Activated CD4-positive, alpha-beta T cell treated with anti-CD3 and anti-CD28 coated beads, Interleukin-2, Interleukin-6, amounts not matched to agents 100 ng/mL and 50 ng/mL, durations not matched to agents 16 hours and 8 hours (primary cell): ENCODE results near the gene AS3MT.

Experiments
- DNase-seq: peaks from one replicate; pipeline ENCODE4 v3.0.0-alpha.2; 2020

The AS3MT gene

DNA sequence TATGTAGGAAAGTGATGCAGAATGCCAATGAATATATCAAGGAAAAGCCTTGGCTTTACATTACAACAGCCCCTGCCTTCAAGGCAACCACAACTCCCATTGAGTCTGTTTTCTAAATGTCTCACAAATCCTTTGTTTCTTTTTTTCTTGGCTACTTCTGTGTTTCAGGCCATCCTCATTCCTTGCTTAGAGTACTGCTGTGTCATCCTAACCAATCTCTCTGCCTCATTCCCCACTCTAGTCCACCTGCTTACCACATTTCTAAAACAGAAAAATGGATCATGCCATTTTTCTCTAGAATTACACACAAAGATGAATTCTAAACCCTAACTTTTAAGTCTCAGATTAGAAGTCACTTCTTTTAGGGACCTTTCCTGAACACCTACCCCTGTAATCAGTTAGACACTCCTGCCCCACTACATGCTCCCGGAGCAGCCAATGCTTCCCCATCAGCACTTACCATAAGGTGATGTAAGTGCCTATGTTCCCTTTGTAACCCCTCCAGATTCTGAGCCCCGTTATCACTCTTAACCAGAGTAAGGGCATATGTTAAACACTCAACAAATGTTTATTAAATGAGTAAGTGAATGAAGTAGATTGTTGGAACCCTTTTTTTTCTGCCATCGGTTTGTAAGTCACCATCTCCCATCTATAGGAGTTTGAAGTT is 12.4 kb upstream of the AS3MT start:
- no peak for DNase-seq

DNA sequence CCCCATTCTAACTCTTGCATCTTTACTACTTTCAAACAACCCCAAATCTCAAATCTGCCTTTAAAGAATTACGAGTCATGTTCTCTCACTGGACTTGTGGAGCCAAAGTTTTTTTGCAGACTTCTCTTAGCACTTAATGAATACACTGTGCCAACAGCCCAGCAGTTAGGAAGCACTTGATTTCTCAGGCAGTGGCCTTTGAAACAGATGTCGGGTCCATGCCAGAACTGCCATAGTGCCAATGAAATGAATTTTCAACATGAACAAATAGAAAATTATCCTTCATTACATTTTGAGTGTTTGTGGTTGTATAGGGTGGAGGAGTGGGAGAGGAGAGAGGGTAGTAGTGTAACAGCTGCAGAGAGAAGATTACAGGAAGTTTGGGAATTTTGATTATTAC is 9.4 kb upstream of the AS3MT start:
- DNase-seq: no peak

DNA sequence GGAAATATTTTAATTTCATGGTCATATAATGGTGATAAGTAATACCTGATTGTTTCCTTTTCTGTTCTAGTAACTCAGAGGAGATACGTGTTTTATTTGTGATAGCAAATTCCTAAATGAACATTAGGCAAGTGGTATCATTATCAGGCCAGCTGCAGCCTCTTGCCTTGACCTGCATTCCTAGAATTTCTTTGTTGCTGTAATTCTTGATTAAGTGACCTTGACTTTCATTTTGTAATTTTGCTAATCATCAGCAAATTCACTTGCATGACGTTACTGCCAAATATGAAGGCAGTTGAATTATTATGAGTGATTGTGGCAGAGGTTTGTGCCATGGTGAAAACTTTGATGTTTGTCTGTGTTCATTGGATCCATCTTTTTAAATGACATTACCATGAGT is 5.6 kb upstream of the AS3MT start:
- DNase-seq: no peak

DNA sequence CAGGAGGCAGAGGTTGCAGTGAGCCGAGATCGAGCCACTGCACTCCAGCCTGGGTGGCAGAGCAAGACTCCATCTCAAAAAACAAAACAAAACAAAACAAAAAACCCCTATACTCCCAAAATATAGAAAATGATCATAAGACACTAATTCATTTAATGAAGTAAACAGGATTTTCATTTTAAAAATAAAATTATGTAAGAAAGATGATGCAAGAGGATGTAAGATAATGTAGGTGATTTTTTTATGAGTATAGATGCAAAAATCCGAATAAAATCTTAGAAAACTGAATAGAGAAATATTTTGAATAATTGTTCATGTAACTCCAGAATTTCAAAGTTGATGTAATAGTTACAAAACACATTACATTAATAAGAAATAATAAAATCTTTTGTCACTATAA is 3.6 kb upstream of the AS3MT start:
- DNase-seq: no peak

DNA sequence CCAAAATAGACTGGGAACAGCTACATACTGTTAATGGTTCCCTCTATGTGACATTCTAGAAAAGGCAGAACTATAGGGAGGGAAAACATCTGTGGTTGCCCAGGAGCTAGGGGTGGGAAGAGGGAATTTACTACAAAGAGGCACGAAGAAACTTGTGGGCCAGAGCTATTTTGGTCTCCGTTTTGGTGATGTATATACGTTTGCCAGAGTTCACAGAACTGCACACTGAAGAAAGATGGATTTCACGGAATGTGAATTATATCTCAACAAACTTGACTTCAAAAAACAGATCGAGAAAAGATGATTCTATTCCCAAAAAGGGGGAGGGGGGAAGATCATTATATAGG is 386 bp upstream of the AS3MT start:
- DNase-seq: no peak

DNA sequence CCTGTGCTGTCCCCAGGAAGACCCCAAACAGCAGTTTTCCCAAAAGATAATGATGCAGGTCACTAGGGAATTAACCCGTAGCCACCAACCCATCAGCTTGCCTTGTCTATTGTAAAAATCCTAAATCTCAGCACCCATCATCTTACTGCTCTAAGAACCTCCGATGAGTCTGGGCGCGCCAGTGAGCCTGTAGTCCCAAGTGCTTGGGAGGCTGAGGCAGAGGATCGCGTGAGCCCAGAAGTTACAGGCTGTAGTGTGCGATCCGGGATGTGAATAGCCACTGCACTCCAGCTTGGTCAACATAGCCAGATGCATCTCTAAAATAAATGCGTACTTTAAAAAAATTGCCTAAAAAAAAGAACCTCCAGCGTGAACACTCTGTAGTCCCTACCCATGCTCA is 951 bp downstream of the AS3MT start:
- no peak for DNase-seq

DNA sequence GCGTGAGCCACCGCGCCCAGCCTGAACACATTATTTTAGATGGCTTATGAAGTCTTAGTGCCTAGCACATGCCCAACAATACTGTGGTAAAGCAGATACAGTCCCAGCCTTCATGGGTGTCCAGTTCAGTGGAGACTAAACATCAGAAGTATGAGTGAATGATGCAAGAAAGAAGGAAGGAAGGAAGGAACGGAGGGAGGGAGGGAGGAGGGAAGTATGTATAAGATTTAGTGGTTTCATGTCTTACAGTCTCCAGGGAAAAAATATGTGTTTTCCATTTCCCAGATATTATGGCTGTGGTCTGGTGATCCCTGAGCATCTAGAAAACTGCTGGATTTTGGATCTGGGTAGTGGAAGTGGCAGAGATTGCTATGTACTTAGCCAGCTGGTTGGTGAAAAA is 2.9 kb downstream of the AS3MT start:
- DNase-seq: no peak

DNA sequence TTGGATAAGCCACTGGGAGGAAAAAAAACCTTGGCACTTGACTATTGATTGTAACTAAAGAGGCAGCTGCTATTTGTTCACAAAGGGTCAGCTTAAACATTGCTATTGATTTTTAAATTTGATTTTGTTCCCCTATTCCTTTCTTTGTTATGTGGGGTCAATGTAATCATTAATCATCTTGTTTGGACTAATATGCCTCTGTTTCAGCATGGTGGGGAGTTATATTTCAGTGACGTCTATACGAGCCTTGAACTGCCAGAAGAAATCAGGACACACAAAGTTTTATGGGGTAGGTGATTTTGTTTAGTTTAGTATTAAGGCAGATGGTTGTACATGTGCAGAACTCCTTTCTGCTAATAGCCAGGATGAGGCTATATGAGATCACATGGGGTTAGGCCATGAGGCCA is 7.5 kb downstream of the AS3MT start:
- DNase-seq: no peak

DNA sequence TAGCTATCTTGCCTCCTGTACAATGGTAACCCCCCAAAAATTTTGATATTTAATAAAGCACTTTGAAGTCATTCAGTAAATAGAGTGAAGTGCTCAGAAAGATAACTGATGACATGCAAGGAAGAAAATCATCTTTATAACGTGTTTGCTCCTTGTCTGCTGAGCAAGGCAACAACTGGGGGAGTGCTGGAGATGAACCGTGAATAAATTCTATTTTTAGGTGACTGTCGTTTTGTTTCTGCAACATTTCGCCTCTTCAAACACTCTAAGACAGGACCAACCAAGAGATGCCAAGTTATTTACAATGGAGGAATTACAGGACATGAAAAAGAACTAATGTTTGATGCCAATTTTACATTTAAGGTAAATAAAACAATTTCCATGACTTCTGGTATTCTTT is 9.4 kb downstream of the AS3MT start:
- no peak for DNase-seq

DNA sequence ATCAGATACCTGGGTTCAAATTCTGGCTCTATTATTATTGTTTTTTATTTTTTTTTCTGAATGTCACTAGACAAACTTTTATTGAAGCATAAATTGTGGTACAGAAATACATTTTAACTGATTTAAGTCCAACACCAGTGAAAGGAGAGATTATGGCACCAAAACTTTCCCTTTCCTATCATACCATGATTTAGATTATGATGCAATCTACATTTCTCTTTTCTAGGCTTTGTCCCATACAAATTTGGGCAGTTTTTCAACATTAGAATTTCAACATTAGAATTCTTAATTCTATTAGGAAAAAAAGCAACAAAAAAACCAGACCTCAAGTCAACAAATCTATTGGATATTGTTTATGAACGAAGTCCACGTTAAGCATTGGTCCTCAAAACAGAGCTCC is 11.0 kb downstream of the AS3MT start:
- DNase-seq: no peak

DNA sequence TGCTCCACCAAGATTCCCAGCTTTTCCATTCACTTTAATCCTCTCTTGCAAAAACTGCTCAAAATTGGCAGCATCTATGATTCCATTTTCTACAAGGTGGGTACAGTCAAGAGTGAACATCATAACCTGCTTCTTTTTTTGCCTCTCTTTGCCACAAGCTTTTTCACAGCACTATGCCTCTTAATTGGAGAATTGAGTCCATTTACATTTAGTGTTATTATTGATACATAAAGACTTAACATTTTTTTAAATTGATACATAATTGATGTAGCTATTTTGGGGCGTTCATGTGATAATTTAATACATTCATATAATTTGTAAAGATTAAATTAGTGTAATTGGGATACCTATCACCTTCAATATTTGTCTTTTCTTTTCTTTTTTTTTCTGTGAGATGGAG is 18.8 kb downstream of the AS3MT start:
- DNase-seq: no peak

DNA sequence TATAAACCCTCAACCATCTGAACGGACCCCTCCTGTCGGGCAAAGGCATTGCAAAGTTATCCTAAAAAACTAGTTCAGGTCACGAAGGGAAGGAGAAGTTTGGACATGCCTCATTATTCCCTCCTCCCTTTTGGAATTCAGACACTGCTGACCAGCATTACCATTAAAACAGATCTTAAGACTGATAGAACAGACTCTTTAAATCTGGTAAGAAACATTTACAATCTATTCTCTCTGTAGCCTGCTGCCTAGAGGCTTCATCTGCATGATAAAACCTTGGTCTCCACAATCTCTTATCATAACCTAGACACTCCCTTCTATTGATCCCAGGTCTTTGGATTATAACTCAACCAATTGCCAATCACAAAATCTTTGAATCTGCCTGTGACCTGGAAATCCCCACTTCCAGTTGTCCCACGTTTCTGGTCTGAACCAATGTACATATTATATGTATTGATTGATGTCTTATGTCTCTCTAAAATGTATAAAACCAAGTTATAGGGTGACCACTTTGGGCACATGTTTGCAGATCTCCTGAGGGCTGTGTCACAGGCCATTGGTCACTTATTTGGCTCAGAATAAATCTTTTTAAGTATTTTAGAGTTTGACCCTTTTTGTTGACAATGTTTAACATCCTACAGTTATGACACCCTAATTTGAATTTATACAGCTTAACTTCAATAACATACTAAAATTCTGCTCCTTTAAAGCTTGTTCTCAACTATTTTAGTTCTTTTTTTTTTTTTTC is 25.4 kb downstream of the AS3MT start:
- no peak for DNase-seq

DNA sequence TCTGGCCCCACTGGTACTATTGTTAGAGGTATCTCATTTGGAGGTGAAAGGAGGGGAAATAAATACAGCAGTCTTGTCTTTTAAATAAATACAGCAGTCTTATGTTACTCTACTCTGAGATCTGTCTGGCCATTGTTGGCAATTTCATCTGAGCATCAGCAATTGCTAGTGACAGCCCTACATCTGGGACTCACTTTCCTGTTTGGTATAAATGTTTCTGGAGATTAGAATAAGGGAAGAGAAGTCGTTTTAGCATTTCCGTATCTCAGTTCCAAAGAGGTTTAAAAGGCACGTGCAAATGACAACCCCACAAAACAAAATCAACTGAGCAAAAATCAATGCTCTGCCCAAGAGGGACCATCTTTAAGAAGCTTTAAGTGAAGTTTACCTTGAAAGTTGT is 30.7 kb downstream of the AS3MT start:
- no peak for DNase-seq

DNA sequence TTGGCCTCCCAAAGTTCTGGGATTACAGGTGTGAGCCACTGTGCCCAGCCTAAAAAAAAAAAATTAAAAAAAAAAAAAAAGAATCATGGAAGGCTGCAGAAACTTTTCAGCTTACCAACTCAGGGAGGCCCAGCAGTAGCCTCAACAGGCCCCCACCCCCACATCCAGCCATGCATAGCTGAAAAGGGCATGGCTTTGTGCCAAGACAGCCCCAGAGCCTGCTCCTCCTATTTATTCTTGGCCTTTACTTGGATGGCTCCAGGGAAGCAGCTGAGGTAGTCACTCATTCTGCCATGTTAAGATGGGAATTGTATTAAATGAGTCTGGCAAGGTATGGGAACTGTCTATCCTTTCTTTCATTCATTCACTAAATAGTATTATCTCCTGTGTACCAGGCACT is 35.1 kb downstream of the AS3MT start:
- no peak for DNase-seq

DNA sequence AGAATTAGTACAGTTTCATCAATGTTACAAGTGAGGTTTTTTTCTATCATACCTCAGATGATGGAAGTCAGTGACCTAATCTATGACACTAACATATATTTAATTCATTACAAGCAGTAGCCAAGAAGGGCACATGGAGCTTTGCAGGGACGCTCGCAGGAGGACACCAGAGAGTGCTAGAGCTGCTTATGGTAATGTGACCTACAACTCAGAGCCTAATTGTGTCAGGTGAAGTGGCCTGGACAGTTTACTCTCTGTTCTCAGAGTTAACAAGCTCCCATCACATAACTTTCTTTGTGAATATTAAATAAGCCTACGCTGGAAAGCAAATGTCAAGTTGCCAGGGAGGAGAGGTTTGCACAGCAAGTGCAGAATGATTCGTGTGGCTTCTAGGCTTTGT is 37.2 kb downstream of the AS3MT start:
- no peak for DNase-seq

DNA sequence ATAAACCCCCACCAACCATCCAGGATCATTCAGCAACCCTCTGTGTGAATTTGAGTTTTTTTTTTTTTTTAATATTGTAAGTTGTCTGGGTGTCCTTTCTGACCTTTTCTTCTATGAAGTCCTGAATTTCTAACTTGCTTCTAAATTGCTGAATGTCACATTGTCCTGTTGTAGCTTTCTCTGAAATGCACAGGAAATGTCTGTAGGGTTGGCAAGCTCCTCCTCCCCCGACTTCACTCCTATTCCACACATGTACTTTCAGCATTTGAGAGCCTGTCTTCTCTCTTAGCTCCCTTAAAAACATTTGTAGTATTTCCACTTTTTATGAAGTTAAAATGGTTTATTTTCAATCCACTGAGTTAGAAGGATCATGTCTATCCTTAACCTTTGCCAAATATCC is 45.5 kb downstream of the AS3MT start:
- DNase-seq: no peak

DNA sequence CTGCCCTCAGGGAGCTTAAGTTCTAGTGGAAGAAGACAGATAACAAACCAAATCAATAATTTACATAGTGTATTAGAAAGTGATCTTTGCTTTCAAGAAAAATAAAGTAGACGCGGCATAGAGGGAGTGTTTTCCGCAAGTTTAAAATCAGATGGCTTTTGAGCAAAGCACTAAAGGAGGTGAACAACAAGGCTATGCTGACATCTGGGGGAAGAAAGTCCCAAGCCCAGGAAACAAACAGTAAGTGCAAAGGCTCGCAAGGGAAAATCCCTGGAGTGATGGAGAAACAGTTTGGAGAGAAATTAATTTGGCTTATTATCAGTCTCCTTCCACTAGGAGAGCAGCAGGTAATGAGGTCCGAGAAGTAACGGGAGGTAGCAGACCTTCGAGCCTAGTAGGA is 46.9 kb downstream of the AS3MT start:
- no peak for DNase-seq

DNA sequence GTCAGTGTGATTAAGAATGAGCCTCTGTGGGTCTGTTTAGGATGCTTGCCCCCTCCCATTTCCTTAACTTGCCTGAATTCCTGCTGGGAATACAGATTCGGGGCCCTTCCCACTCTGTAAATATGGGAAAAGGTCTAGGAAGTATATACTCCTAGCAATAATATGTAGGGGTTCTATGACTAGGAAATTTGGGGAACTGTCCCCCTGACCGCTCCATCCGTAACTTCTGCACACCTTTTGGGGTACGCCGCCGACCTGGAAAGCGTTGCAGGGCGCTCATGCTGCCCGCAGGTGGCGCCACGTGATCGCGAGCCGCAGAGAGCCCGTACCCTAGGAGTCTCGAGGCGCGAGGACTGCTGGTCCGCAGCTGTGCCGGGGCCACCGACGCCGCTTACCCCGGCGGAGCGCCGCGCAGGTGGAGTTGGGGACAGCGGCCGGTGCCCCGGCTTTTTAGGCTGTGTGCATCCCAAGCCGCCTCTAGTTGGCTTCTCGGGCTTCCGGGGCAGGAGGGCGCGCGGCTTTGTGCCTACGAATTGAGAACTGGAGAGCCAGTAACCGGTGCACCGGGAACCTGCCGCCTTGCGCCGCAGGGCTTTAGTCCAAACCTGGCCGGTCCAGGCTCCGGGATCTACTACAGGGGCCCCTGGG is 48.2 kb downstream of the AS3MT start:
- DNase-seq: peak; percentile 86

DNA sequence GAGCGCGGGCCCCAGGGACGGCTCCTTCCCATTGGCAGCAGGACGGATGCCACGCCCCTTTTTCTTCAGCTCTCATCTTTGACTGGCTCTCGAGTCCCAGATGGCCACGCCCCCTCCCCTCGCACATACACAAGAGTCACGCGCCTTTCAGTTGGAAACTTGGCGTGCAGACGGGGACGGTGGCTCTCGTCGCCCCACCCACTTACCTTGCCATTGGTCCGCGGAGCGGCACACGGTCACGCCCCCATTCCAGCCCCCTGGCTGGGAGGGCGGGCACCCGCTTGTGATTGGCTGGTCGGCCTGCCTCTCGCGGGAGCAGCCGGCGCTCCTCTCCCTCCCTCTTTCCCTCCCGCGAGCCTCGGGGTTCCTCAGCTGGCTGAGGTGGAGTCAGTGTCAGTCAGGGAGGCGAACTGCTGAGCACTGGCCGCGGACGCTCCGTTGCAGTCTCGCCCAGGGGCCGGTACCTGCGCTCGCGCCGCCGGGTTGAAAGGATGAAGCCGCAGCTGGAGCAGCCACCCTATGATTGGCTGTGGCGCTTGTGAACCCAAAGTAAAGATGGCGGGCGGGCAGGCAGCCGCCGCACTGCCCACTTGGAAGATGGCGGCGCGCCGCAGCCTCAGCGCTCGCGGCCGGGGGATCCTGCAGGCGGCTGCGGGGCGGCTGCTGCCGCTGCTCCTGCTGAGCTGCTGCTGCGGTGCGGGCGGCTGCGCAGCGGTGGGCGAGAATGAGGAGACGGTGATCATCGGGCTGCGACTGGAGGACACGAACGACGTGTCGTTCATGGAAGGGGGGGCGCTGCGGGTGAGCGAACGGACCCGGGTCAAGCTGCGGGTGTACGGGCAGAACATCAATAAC is 48.9 kb downstream of the AS3MT start, which contains the start of gene CNNM2:
Gene CNNM2, plus strand, starts transcription at position 333 of the 855 bp plus-strand sequence. Its CDS starts 187 bp downstream, at position 520.
- peak; percentile 100 for DNase-seq

DNA sequence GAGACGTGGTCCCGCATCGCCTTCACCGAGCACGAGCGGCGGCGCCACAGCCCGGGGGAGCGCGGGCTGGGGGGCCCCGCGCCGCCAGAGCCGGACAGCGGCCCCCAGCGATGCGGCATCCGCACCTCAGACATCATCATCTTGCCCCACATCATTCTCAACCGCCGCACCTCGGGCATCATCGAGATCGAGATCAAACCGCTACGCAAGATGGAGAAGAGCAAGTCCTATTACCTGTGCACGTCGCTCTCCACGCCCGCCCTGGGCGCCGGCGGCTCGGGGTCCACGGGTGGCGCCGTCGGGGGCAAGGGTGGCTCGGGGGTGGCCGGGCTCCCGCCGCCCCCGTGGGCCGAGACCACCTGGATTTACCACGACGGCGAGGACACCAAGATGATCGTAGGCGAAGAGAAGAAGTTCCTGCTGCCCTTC is 49.6 kb downstream of the AS3MT start:
- peak; percentile 39 for DNase-seq

DNA sequence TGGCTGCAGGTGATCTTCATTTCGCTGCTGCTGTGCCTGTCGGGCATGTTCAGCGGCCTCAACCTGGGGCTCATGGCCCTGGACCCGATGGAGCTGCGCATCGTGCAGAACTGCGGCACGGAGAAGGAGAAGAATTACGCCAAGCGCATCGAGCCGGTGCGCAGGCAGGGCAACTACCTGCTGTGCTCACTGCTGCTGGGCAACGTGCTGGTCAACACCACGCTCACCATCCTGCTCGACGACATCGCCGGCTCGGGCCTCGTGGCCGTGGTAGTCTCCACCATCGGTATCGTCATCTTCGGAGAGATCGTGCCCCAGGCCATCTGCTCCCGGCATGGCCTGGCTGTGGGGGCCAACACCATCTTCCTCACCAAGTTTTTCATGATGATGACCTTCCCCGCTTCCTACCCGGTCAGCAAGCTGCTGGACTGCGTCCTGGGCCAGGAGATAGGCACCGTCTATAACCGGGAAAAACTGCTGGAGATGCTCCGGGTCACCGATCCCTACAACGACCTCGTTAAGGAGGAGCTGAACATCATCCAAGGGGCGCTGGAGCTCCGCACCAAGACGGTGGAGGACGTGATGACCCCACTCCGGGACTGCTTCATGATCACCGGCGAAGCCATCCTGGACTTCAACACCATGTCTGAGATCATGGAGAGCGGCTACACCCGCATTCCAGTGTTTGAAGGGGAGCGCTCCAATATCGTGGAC is 50.1 kb downstream of the AS3MT start:
- DNase-seq: peak; percentile 13

DNA sequence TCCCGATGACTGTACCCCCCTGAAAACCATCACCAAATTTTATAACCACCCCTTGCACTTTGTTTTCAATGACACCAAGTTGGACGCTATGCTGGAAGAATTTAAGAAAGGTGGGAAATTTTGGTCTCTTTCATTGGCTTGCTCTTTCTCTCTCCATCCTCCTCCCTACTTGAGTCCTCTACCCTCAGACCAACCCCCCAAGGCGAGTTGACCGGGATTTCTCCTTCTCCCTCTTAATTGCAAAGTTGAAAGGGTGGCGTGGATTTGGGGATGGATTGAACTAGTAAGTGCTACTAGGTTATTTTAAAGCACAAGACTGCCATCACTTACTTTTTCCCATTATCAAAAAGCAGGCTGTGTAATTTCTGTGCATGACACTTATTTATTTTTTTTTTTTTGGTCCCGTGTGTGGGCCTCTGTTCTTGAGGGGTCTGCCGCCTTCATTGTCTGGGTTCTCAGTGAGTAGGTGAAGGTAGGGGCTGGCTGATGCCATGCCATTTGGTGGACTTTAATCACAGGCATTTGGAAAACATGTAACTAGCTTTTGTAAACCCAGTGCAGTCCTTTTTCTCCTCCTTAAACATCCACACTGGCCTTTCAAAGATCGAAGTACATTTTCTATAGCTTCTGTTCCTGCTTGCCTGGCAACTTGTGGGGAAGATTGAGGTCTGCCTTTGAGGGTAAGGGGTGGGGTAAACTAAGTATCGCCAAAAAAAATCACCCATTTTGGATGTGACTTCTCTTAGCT is 50.9 kb downstream of the AS3MT start:
- no peak for DNase-seq
